NOMO-1 treated with dmso at 0.1 percent for 144 hours (cell line): ENCODE data around the gene KRTAP12-4.
"Not testable (repeated sequence)": the region's sequence is repeated elsewhere in the genome, so short reads cannot be mapped to it uniquely, and the experiment has no call there.

Experiments used
- DNase-seq: peaks from one replicate; lab custom pipeline; 2025; ENCODE audit not compliant: unreplicated experiment; lab: John Stamatoyannopoulos, UW

KRTAP12-4 gene

GRCh38 chr21:44637018-44637850 is 17.2 kb downstream of the KRTAP12-4 start, which contains the start of gene KRTAP10-10:
Gene KRTAP10-10 (plus strand): TSS chr21:44637356. CDS start chr21:44637418, 62 bp downstream.
- no peak for DNase-seq

- no peak for DNase-seq
Observed at GRCh38 chr21:44636209-44637017, 18.0 kb downstream of the KRTAP12-4 start.

DNA sequence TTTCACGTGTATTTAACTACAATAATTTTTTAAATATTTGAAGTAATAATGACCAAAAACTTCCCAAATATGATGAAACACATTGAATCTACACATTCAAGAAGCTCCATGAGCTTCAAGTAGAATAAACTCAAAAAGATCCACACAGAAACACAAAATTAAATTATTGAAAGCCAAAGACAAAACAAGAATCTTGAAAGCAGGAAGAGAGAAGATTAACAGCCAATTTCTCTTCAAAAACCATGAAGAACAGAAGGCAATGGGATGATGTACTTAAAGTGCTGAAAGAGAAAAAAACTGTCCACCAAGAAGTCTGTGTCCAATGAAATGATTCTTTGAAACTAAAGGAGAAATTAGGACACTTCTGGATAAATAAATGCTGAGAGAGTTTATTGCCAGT is 22.4 kb downstream of the KRTAP12-4 start:
- DNase-seq = no peak

DNA sequence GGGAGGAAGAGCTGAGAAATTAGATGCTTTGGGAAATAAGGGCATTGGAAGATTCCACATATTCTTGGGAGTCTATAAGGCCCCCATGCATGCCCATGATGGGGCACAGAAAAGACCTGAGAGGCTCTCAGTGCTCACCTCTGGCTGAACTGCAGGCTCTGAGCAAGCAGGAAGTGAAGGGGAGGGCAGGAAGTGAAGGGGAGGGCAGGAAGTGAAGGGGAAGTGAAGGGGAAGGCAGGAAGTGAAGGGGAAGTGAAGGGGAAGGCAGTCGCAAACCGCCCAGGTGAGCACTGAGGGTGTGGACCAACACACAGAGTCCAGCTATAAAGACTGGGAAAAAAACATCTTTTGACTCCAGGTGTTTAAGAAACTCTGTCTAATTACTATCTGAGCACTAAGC is 24.0 kb downstream of the KRTAP12-4 start:
- DNase-seq = no peak

DNA sequence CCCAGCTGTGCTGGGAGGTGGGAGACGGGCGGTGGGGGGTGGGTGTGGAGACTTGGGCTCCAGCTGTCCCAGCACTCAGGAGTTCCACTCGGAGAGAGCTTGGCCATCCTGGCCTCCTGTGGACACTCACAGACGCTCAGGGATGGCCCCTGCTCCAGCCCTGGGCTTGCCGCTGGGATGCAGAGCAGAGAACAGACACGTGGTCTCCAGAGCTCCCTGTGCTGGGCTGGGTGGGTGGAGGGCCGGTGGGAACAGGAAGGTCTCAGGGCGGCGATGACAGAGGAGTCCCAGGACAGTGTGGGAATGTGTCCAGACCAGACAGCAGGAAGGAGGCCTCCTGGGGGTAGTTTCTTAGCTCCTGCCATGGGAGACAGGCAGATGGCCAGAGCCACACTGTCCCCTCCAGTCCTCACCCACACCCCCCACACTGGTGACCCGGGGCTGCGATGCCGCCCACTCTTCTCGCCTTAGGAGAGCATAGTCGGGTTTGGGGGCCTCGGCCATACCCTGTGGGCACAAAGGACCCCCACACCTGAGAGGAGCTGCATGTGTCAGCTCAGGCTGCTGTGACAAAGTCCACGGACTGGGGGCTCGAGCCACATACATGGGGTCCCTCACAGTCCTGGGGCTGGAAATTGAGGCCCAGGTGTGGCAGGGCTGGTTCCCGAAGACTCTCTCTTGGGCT is 25.6 kb downstream of the KRTAP12-4 start:
- no peak for DNase-seq

- DNase-seq = not testable (repeated sequence)
Observed at GRCh38 chr21:44627831-44628233, 26.6 kb downstream of the KRTAP12-4 start.

DNA sequence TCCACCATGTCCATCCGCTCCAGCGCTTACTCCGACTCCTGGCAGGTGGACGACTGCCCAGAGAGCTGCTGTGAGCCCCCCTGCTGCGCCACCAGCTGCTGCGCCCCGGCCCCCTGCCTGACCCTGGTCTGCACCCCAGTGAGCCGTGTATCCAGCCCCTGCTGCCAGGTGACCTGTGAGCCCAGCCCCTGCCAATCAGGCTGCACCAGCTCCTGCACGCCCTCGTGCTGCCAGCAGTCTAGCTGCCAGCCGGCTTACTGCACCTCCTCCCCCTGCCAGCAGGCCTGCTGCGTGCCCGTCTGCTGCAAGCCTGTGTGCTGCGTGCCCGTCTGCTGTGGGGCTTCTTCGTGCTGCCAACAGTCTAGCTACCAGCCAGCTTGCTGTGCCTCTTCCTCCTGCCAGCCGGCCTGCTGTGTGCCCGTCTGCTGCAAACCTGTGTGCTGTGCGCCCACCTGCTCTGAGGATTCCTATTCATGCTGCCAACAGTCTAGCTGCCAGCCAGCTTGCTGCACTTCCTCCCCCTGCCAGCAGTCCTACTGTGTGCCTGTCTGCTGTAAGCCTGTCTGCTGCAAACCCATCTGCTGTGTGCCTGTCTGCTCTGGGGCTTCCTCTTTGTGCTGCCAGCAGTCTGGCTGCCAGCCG is 27.2 kb downstream of the KRTAP12-4 start:
- not testable (repeated sequence) for DNase-seq

DNA sequence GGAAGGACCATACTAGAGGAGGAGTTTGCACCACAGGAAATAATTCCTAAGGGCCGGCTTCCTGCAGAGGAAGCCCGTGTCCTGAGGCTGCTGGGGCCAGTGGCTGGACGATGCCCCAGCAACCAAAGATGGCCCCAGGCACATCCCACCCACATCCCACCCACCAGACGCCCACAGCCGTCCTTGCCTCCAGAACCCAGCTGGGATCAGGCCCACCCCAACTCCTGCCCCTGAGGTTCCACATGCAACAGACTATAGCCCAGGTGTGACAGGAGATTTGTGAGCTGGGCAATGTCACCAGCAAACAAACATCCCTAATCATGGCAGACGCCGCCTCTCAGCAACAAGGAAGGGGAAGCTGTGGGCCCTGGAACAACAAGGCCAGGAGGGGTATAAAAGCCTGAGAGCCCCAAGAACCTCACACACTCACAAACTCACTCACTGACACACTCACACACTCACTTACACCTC is 27.8 kb downstream of the KRTAP12-4 start, which contains the start of gene KRTAP10-9:
KRTAP10-9 (plus strand) TSS at position 421 of the 471 bp plus-strand sequence. CDS start 79 bp downstream, outside the sequence.
- DNase-seq = no peak

DNA sequence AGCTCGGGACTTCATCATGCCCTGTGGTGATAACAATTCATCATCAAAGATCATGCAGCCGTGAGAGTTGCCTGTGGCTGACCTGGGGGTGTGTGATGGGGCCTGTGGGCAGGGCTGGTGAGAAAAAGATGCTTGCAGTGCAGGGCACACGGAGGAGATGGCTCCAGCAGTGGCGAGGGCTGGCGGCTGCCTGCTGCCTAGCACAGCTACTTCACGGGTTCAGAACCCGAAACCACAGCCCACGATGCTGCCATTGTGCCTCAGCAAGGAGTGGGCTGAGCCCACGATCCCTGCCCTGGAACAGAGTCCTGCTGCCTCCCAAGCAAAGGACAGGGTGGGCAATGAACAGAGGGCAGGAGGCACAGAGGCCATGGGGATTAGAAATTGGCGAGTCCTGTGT is 28.2 kb downstream of the KRTAP12-4 start:
- no peak for DNase-seq

DNA sequence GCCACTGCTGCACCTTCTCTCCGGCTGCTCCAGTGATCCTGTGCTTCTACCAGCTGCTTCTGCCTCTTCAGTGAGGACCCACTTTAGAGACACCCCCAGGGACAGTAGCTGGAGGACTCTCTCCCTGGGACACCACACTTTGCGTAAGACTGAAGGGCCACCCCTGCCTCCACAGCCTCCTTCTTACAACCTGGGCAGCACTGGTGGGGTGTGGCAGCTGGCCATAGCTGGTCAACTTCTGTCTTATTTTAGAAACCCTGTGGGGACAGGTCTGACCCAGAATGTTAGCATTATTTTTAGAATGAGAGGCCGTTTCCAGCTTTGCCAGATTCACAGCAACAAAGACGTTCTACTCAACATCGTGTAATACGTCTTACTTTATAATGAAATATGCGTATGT is 28.7 kb downstream of the KRTAP12-4 start:
- DNase-seq = no peak

GRCh38 chr21:44623575-44623974 is 30.9 kb downstream of the KRTAP12-4 start:
- no peak for DNase-seq

- no peak for DNase-seq
Observed at GRCh38 chr21:44619886-44620285, 34.6 kb downstream of the KRTAP12-4 start.

DNA sequence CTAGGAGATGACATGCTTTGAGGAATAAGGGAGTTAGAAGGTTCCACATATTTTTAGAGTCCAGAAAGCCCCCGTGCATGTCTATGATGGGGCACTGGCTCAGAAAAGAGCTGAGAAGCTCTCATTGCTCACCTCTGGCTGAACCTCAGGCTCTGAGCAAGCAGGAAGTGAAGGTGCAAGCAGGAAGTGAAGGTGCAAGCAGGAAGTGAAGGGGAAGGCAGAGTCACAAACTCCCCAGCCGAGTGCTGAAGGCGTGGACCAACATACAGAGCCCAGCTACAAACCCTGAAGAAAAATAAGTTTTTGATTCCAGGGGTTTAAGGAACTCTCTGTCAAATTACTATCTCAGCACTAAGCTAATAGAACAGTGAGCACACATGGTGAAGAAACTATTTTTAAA is 35.5 kb downstream of the KRTAP12-4 start:
- no peak for DNase-seq

DNA sequence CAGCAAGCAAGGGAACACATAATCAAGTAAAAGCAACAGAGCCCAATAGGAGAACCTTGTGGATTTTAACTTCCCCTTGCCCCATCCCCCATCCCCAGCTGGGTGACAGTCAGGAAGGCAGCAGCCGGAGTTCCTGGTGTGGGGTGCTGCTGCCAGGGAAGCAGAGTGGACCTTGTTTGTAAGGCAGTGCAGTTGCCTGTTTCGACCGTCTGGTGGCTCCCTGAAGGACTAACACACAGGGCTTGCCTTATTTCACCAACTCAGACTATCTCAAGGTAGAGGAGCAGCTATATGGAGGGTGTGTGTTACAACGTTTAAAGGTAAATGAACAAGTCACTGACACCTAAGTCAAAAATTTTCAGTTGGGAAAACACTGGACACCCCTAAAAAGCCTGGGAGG is 36.0 kb downstream of the KRTAP12-4 start:
- no peak for DNase-seq

DNA sequence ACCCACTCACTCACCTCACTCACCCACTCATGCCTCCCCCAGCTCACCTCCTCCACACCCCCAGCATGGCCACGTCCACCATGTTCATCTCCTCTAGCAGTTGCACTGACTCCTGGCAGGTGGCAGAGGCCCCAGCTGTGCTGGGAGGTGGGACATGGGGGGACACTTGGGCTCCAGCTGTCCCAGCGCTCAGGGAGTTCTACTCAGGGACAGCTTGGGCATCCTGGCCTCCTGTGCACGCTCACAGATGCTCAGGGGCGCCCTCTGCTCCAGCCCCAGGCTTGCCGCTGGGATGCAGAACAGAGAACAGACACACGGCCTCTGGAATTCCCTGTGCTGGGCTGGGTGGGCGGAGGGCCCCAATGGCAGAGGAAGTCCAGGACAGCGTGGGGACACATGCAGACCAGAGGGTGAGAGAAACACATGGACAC is 37.4 kb downstream of the KRTAP12-4 start:
- DNase-seq = no peak

DNA sequence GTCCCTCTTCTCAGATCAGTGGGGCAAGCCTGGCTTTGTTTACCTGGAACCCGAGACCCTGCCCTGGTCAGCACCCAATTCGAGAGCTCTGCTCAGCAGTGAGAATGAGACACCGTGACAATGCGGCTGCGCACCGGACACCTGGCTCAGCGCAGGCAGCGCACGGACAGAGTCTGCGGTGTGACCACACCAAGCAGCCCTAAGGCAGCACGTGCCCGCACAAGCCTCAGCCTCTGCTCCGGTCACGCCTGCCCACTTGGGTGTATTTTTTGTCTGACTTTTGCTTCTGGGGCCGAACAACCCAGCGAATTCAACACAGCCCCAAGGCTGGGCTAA is 37.9 kb downstream of the KRTAP12-4 start:
- DNase-seq = no peak

- DNase-seq = no peak
Observed at GRCh38 chr21:44615911-44616590, 38.4 kb downstream of the KRTAP12-4 start.

GRCh38 chr21:44615466-44615865 is 39.0 kb downstream of the KRTAP12-4 start:
- no peak for DNase-seq

DNA sequence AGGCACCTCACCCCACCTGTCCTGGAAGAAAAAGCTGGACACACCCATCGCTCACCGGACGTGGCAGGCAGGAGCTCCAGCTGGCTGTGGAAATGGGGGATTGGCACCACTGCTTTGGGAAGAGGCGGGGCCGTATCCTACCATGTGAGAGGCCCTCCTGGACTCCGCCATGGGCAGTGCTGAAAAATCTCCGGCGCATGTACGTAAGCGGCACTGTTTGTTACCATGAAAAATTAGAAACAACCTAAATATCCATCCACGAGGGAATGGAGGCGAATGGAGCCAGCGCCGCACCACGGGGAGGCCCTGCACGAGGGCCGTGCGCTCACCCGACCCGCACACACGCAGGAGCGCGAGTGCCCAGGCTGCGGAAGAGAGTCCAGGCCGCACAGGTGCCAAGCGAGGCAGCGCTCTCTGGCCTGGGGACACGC is 39.5 kb downstream of the KRTAP12-4 start:
- no peak for DNase-seq

DNA sequence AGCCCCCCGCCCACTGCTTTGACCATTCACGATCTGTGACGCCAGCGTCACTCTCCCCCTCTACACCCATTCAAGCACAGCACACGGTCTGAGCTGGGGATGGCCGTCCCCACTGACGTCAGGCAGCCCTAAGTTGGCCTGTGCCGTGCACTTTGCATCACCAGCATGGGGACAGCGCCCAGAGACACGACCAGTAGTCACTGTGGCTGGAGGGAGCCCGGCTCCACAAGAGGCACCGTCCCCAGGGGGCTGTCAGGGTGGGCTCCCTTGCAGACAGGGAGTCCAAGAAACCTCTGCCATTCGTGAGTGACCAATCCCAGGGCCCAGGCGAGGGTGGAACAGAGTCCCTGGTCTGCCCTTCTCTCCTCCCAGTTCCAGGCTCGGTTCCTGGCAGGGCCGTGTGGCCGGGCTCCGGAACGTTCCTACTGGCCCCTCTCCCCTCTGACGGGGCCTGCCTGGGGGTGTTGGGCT is 40.3 kb downstream of the KRTAP12-4 start:
- no peak for DNase-seq
